Measurements from ENCODE around the gene HNRNPR.

HNRNPR gene

DNA sequence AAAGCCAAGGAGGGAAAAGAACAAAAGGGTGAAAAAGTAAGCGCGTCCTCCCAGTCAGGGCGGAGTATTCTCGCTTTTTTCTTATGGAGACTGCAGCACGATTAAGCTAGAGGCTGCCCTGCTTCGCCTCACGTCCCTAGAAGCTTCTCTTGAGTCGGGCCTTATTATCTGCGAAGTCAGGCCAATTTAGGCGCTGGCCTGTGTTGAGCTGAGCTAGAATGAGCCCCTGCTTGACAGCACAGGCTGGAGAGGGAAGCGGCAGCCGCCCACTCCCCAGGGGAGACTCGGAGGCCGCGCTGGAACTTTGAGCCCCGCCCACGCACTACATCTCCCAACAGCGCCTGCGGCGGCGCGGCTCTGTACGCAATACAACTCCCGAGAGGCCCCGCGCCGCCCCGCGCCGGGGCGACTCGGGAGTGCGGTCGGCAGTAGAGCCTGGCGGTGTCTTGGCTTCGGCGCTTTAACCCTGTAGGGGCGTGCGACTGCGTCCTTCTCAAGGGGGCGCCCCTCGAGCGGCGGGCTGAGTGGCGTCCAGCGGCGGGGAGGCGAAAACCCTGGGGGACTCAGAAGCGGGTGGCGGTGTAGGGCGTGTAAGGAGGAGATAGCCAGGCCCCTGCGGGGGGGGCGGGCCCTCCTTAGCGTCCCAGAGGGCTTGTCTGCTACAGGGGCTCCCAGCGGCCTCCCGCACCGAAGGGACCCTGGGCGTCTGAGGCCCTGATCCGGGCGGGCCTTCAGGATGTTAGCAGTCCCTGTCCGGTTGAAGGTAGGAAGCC, 24.7 kb upstream of the HNRNPR start:
- peak; percentile 91 for DNase-seq (ENCODE audit: low spot score)

DNA sequence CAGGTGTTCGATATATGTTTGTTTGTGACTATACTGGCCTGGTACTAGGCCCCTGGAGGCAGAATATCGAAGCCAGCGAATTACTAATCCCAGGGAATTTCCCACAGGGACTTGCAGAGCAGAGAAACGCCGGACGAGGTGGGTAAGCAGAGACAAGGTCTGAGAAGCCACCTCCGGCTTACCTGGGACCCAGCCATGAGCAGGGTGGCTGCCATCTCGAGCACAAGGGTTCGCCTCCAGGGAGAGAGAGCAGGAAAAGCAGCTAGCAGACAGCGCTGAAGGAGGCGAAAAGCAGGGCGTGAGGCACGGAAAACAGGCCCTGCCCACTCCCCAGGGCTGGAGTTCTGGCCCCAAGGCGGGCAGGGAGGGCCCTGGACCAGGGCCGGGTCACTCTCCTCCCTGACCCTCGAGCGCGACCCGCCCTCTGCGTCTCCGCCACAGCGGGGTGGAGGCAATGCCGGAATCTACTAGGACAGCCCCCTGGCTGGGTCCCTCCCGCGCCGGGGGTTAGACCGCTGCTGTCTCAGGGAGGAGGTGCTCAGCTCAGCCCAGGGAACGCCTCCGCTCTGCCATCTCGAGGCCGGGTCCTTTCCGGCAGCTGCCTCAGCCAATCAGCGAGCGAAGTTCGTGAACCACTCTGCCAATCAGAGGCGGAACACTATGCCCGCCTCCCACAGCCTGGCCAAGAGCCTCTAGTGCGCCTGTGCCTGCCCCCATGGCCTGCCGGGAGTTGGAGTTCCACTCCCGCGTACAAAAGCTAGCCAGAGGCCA, 23.9 kb upstream of the HNRNPR start:
- peak; percentile 99 for DNase-seq (ENCODE audit: low spot score)

DNA sequence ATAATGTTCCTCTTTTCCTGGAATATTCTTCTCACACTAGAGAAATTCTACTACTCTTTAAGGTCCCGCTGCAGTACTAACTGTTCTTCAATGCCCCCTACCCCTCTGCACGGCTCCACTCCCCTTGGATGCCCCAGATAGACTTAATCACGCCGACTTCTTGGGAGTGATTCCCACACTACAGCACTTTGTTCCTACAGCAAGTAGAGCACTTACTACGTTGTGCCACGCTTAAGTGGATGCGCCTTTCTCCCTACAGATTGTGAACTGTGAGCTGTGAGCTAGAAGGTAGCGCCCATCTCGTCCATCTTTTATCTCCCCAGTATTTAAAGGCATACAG, 23.3 kb upstream of the HNRNPR start:
- DNase-seq (ENCODE audit: low spot score) = no peak

DNA sequence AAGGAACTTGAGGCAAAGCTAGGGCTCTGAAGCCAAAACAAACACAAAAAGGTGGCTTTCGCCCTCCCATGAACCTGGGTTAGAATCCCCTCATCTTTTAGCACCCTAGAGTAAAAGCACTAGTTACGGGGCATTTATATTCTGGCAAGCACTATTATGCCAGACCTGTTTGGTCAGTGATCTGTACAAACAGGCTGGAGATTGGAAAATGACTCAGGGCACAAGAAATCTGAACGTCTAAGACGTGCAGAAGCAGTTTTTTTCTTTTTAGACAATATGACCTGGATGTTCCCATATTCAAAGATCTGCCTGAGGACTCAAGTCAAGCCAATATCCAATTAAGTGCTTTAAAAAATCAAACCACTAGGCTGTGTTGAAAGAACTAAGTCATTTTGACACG, 22.5 kb upstream of the HNRNPR start:
- DNase-seq (ENCODE audit: low spot score) = no peak

DNA sequence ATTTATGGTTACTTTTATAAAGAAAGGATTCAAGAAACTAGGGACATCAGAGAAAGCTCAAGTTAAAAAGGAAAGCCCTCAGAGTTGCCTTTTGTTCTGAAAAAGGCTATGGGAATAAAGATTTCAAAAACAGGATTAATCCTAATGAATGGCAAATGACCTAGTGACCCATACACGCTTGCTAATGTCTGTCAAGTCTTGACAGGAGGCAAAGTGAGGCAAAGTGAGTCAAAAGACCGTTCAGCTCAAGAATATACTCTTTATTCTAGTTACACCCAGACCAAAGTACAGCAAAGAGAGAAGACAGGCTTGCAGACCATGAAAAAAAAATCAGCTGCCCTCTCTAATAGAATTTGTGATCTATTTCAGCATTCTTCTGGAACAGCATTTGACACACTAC, 22.1 kb upstream of the HNRNPR start:
- DNase-seq (ENCODE audit: low spot score) = no peak

DNA sequence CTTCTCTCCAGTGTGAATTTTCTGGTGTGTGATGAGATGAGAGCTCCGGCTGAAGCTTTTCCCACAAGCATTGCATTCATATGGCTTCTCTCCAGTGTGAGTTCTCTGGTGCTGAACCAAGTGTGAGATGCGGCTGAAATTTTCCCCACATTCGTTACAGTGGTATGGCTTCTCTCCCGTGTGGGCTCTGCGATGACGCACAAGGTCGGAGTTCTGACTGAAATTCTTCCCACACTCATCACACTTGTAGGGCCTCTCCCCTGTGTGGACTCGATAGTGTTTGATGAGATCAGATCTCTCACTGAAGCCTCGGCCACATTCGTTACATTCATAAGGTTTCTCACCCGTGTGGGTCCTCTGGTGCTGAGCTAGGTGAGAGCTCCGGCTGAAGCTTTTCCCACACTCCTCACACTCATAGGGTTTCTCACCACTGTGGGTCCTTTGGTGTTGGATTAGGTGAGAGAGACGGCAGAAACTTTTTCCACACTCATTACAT, 18.2 kb upstream of the HNRNPR start:
- DNase-seq (ENCODE audit: low spot score) = no peak

DNA sequence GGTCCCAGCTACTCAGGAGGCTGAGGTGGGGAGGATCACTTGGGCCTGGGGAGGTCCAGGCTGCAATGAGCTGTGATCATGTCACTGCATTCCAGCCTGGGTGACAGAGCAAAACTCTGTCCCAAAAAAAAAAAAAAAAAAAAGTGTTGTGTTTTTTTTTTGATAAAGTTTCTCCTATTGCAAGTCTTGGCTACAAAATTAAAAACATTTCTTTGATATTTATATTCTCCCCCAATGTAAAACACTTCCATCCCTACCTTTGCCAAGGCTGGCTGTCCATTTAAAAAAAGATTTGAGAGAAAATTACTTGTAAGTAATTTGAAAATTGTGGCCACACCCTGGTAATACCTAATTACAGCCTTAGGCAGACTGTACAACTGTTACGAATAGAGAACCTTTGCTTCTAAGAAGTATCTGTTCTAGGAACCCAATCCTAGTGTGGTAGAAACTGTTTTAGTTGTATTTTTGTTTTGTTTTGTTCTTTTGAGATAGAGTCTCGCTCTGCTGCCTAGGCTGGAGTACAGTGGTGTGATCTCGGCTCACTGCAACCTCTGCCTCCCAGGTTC, 14.3 kb upstream of the HNRNPR start:
- no peak for DNase-seq (ENCODE audit: low spot score)

DNA sequence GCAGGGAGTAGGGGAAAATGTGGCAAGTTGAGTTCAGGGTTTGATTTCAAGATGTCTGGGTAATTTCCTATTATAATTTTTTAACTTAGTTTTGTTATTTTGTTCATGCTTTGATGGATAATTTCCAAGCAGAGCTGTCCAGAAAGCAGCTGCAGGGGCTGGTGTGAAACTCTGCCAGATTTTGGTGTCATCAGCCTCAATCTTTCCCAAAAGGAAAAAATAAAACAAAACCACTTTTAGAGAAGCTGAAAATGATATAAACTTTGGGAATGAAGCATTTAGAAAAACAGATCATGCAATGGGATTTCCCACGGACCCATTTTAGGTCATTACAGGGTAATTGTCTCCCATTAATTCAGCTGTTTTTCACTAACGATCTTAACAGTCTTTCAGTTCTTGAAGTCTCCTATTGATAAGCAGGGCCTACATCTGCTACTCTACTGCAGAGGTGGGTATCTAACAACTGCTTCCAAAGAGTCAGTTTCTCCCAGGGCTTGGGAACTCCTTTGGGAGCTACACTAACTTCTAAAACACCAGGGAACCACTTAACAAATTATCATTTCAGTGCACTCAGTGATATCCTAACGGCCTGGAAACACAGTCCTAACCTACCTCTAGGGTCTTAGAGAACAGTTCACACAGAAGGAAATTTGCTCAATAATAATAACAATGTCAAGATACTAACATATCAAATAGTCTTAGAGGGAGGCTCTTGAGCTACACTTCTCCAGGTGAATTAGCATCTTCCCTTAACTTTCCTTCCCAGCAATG, 13.2 kb upstream of the HNRNPR start:
- DNase-seq (ENCODE audit: low spot score) = no peak

DNA sequence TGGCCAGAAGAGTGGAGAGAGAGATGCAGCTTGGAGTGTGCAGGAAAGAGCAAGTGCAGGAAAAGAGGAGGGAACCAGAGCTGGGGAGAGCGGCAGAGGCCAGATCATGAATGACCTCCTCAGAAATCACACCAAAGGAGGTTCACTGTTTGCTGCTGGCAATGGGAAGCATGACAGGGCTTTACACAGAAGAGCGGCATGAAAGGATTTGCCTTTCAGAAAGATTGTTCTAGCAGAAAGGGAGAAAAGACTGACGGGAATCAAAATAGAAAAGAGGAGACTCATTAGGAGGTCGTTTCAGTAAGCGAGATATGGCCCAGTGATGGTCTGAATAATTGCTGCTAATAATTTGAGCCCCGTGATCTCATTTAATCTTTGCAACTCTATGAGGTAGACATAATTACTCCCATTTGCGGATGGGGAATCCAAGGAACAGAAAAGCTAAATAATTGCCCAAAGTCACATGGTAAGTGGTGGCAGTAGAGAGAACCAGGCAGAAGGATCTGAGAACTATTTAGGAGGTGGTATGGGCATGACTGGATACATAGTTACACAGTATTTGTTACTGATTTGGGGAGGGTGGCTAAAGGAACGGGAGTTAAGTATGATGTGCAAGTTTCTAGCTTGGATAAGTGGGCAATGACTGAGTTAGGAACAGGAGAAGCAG, 12.5 kb upstream of the HNRNPR start:
- DNase-seq (ENCODE audit: low spot score) = no peak

DNA sequence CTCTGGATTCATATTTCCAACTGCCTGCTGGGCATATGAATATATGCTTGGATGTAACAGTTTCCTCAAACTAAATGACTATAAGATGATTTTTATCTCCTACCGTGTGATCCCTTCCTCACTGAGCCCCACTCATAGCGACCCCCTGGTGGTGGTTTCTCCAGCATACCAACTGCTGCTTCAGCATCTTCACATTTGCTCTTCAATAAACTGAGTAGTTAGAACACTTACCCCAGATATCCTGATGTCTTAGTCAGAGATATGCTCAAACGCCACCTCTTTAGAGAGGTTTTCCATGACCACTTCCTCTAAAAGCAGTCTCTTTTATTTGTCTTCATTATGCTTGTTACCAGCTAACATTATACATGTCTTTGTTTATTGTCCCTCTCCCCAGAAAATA, 10.2 kb upstream of the HNRNPR start:
- DNase-seq (ENCODE audit: low spot score) = no peak

DNA sequence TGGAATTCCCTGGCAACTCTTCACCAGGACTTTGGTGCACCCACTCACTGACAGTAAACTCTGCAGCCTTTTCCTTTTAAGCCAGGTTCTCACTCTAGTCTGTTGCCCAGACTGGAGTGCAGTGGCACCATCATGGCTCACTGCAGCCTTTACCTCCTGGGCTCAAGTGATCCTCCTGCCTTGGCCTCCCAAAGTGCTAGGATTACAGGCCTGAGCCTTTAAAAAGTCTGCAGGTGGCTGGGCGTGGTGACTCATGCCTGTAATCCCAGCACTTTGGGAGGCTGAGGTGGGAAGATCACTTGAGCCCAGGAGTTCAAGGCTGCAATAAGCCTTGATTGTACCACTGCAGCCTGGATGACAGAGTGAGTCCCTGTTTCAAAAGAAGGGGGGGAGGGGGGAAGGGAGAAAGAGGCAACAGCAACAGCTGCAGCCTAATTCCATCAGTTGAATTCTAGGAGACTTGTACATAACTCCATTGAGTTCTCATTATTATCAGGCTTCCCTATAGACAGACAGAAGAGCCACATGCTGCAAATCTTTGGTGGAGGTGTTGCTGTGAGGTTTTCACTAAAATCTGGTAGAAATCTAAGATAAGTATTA, 8.1 kb upstream of the HNRNPR start:
- DNase-seq (ENCODE audit: low spot score) = no peak

DNA sequence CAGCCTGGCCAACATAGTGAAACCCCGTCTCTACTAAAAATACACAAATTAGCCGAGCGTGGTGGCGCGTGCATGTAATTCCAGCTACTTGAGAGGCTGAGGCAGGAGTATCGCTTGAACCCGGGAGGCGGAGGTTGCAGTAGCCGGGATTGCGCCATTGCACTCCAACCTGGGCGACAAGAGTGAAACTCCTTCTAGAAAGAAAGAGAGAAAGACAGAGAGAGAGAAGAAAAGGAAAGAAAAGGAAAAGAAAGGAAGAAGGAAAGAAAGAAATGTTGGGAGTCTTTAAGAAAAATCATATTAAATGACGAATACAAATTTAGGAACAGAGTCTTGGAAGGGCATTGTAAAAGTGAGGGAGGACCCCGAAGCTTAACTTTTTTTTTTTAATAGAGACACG, 1.8 kb upstream of the HNRNPR start:
- DNase-seq (ENCODE audit: low spot score) = no peak

DNA sequence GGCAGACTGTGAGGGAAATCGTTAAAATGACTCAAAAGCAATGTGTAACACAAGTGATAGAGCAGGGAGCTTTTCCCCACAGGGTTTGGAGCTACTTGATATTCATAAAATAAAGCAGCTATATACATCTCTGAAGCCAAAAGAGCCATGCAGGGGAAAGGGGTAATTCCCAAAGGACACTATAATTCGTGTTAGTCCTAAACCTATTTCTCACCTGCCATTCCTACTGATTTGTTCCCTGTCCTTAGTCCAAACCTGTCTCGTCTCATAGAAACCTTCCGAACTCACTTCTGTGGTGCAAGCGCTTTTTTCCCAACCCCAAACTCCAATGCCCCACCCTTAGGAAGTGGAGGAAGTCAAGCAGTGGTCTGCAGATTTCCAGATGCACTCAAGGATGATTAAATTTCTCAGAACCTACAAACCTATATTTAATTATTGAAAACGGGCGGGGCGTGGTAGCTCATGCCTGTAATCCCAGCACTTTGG, 946 bp upstream of the HNRNPR start:
- DNase-seq (ENCODE audit: low spot score) = no peak

DNA sequence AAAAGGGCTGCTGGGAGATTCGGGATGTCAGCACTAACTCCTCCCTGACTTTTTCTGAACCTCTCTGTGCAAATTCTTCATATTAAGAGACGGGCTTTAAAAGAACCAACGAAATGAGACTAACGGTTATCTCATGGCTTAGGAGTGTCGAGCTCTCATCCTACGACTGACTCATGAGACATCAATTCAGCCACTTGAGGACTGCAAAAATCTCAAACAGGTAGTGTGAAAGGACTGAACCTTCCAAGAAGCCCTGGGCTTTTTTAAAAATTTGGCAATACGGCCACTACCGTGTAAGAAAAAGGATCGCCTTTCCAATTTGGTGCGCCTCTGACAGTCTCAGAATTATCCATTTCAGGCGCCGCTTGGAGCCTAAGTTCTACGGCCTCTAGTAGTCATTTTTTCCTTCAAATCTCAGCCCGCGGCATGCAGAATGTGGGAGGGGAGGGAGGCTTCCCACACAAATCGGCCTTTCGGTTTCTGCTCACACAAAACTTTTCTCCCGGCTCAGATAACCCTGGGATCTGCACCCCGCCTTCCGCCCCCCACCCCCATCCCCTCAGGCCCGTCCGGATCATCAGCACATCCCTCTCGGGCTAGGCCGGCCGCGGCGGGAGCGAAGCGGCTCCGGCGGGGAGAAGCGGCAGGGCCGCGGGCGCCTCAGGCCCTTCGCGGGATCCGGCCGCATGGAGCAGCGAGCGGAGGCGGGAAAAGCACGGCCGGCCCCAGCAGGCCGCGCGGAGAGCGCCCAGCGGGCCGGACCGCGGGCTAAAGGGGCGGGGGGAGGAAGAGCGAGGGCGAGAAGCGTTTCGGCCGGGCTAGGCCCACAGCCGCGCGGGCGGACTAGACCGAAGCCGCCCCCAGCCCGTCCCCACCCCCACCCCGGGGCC, 618 bp downstream of the HNRNPR start:
- peak; percentile 96 for DNase-seq (ENCODE audit: low spot score)

DNA sequence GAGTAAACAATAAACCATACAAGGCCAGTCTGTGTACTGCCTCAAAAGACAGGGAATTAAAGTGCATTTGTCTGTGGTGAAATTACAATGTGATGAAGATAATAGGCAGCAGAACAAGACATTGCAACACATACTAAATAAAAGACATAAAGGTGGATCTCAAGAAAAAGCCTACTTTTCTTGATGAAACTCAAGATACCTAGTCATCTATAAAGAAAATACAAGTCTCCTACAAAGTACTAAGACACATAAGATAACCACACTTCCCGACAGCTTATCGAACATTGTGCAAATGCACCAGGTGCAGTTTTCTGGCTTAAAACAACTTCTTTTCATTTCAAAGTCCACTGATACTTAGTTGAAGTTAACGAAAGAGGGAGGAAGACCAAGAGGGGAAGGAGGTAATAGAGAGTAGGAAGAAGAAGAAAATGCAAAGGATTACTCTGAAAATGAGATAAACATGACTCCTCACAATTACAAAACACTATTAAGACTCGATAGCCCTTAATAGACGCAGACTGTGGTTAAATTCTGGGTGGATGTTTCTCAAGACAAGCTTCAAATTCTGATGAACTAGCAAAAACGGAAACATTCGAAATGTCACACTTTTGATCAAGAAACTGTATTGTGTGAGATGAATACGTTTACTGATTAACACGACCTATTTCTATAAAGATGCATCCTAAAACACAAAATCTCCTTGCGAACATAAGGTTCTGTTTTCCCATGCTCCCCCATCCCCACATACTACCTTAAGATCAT, 2.0 kb downstream of the HNRNPR start:
- no peak for DNase-seq (ENCODE audit: low spot score)

DNA sequence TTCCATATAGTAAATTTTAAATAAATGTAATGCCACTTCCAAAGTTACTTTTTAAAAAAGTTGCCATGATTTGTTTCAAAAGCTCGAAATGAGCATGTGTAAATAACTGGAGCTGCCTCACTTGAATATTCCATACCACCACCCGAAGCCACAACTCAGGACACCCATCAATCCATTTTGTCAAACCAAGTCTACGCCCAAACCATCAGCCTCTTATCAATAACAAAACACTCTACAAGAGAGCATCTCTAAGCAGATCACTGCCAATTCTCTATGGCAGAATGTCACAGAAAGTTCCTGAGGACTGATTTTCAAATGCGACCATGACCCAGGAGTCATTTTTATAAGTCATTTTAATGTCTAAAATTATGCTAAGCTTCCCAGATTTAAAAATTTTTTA, 4.5 kb downstream of the HNRNPR start:
- DNase-seq (ENCODE audit: low spot score) = no peak

DNA sequence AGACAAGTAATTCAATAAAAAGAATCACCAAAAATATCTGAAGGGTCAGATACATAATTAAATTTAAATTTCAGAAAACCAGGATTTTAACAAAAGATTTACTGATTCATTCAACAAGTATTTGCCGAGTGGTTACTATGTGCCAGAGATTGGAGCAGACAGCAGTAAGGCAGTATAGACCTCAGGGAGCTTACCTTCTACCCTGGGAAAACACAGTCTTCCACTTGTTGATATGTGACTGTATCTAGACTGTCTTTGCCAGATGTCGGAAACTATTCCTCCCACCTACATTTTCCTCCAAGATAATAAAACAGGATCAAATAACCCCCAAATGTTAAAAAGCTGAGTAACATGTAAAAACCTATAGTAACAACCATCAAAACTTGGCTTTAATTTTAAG, 6.2 kb downstream of the HNRNPR start:
- DNase-seq (ENCODE audit: low spot score) = no peak

DNA sequence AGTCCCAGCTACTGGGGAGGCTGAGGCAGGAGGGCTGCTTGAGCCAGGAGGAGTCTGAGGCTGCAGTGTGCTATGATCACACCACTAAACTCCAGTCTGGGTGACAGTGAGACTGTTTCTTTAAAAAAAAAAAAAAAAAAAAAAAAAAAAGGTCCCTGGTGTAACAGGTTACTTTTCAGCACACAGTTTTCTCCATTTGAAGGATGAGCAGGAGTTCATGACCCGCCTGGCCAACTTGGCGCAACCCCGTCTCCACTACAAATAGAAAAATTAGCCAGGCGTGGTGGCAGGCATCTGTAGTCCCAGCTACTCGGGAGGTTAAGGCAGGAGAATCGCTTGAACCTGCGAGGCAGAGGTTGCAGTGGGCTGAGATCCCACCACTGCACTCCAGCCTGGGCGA, 12.4 kb downstream of the HNRNPR start:
- no peak for DNase-seq (ENCODE audit: low spot score)

DNA sequence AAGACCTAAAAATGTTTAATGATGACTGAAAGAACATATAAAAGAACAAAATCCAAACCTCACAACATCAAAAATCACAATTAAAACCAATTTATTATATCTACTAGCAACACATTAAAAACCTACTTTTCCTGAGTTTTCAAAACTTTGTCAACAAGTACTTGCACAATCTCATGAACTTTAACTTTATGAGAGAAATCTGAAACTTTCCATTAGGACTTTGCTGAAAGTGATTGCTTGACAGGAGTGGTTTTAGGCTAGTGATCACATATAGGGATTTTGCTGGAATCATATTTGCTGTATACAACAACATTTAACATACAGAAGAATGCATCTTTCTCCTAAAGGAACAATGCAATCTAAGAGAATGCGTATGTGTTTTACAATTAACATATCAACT, 13.2 kb downstream of the HNRNPR start:
- no peak for DNase-seq (ENCODE audit: low spot score)

DNA sequence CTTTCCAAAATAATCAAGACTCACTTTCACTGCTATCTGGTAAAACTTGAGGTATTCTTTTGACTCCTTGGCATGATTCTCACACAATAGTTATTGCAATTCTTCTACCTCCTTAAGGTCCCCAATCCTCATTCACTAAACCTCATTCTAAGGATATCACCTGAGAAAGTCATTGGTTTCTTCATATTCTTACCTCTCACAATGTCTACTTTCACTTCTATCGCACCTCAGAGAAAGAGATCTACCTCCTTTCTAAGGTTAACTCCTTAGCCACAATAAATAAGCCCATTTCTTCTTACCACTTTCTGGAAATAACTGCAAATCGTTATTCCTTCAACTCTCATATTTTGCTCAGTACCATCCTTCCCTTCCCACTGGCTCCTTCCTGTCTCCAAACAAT, 18.7 kb downstream of the HNRNPR start:
- no peak for DNase-seq (ENCODE audit: low spot score)
